Colonic mucosa (tissue), 4 donors: ENCODE data around the gene EHD1. TPM values are rescaled to one million over a fixed set of nuclear protein-coding genes. Genes with fewer than 3 reads are reported as not detected.

Experiments
- DNase-seq: peaks from one replicate; pipeline ENCODE4 v3.0.0-alpha.2; 2020
- H3K27ac ChIP-seq: fragments of 200-600 bp; one replicate; pipeline ENCODE4 v1.8.0; 2021
- H3K27me3 ChIP-seq: fragments of 200-600 bp; one replicate; pipeline ENCODE4 v1.8.0; 2021
- H3K36me3 ChIP-seq: fragments of 200-600 bp; one replicate; pipeline ENCODE4 v1.8.0; 2021
- H3K4me1 ChIP-seq: fragments of 200-600 bp; one replicate; pipeline ENCODE4 v1.8.0; 2021; ENCODE audit warnings: mild to moderate bottlenecking
- H3K4me3 ChIP-seq: fragments of 200-600 bp; one replicate; pipeline ENCODE4 v1.8.0; 2021
- H3K9ac ChIP-seq, 2 donors: one replicate each; pipeline ENCODE4 v1.7.0; 2013; ENCODE audit warnings: control low read depth in 2 of 2, low read depth in 2 of 2, low read length in 2 of 2
- H3K9me3 ChIP-seq: fragments of 200-600 bp; one replicate; pipeline ENCODE4 v1.8.0; 2021
- CTCF ChIP-seq: fragments of 200-600 bp; IDR thresholded peaks from one replicate; pipeline ENCODE4 v1.8.0; 2022; ENCODE audit warnings: antibody characterized with exemption, mild to moderate bottlenecking
- intact Hi-C: fragments of 100-400 bp; cut with DNase I; formaldehyde crosslinking; loops from one replicate; pipeline ENCODE4 v1.14.1; 2022
- total RNA-seq, 2 donors: library from RNA; stranded (reverse); fragmentation: NEBNext Ultra II Directional in 1 of 2; extraction: Animal tissue kit (Norgen Biotek cat#: 25700) in 1 of 2; gene quantifications; one replicate each; pipeline ENCODE4 v1.2.1, GENCODE V29; 2021
- donor health status: healthy.
- donor health status: DM: no; HTN: no; CAD: no.
- donor health status: DM: no; HTN: no; CAD: no.

The EHD1 gene
- total RNA-seq, 2 donors from 2014 or later = 66.5 to 72.3 TPM

DNA sequence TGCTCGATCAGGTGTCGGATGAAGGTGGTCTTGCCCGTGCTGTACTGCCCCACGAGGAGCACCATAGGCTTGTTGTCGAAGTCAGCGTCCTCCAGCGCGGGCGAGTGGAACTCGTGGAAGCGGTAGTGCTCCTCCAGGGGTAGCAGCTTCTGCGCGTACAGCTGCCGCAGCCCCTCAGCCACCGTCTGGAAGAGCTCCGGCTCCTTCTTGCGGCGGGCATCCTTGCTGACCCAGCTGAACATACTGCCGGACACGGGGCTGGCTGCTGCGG, 263 bp downstream of the EHD1 start:
- H3K36me3 ChIP-seq = no peaks in the 10 kb centered on the region
- peak overlapping the region; percentile 94 for H3K4me3 ChIP-seq
- H3K27ac ChIP-seq = peak overlapping the region; percentile 88
- H3K27me3 ChIP-seq = no peaks in the 10 kb centered on the region
- no peaks in the 10 kb centered on the region for H3K9me3 ChIP-seq
- H3K4me1 ChIP-seq = peaks cover 22% of the 10 kb centered on the region
- no peak for DNase-seq
- intact Hi-C loops = no loop called here
- H3K9ac ChIP-seq = peak overlapping the region; percentile 92 to 94
- TF ChIP-seq CTCF = no peak

- Histone ChIP-seq H3K4me3 (peak overlapping the region; percentile 94), H3K9ac (peak overlapping the region; percentile 92 to 94), H3K27me3 (no peaks in the 10 kb centered on the region), H3K27ac (peak overlapping the region; percentile 88), H3K9me3 (no peaks in the 10 kb centered on the region), H3K4me1 (peaks cover 28% of the 10 kb centered on the region), H3K36me3 (no peaks in the 10 kb centered on the region)
- intact Hi-C loops = no loop called here
- peak; percentile 36 for DNase-seq
- no peak for TF ChIP-seq CTCF
These were observed 815 bp downstream of the EHD1 start for GRCh38 chr11:64877390-64878222.

DNA sequence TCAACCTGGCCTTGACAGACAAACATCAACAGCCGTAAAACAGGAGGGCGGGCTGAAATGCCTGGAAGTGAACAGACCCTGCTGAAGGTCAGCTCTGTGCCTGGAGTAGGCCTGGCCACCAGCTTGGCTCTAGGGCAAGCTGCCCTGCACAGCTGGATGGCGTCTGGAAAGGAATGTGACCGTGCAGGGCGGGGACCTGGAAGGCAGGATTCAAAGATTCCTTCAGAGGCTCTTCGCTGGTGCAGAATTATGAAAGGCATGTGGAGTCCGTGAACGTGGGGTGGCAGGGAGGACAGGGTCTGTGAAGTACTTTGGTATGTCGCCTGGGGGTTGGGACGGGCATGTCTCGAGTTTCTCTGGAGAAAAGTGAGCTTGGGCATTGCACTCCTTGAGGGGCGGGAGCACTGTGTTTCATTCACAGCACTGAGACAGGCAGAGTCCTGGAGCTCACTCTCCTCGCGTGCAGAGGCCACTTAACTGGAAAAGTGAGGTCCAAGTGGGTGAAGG, 1.5 kb downstream of the EHD1 start:
- peak; percentile 65 for DNase-seq
- intact Hi-C loops = no loop called here
- no peaks in the 10 kb centered on the region for H3K36me3 ChIP-seq
- H3K27me3 ChIP-seq = no peaks in the 10 kb centered on the region
- peak overlapping the region; percentile 94 for H3K4me3 ChIP-seq
- peak overlapping the region; percentile 92 to 94 for H3K9ac ChIP-seq
- no peaks in the 10 kb centered on the region for H3K9me3 ChIP-seq
- H3K27ac ChIP-seq = peak overlapping the region; percentile 88
- peaks cover 35% of the 10 kb centered on the region for H3K4me1 ChIP-seq
- no peak for TF ChIP-seq CTCF

GRCh38 chr11:64876229-64876750, 2.1 kb downstream of the EHD1 start:
- H3K9me3 ChIP-seq = no peaks in the 10 kb centered on the region
- DNase-seq = no peak
- intact Hi-C loops = no loop called here
- peak overlapping the region; percentile 94 for H3K4me3 ChIP-seq
- peaks cover 41% of the 10 kb centered on the region for H3K4me1 ChIP-seq
- H3K27me3 ChIP-seq = no peaks in the 10 kb centered on the region
- H3K36me3 ChIP-seq = no peaks in the 10 kb centered on the region
- H3K9ac ChIP-seq = peak overlapping the region; percentile 92 to 94
- H3K27ac ChIP-seq = peak overlapping the region; percentile 88
- TF ChIP-seq CTCF = no peak

DNA sequence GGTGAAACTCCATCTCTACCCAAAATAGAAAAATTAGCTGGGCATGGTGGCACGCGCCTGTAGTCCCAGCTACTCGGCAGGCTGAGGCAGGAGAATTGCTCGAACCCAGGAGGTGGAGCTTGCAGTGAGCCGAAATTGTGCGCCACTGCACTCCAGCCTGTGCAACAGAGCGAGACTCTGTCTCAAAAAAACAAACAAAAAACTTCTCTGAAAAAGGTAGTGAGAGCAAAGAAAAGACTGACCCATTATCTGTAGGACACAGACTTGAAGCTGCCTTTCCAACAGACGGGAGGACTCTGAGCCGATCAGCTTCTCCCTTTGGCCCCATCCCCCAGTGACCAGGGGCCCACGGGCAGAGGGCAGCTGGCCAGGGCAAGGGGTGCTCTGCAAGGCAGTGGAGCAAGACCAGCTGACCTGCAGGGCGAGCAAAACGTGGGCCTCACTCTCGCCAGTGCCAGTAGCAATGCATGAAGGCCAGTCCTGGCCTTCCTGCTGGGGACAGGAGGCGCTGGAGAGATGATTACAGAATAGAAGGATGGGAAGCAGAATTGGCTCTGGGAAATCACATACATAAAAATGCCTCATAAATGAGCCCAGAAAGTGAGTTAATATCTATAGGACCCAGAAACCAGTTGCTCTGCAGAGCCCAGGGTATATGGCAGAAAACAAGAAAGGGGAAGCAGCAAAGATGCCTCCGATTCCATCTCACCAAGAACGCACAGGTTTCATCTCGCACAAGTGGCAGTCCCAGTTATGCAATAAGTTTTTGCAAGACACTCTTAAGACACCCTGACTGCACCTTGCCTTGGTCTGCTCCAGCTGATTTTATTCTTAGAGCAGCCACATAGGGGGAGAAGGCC, 2.8 kb downstream of the EHD1 start:
- Histone ChIP-seq H3K36me3 (no peaks in the 10 kb centered on the region), H3K9me3 (no peaks in the 10 kb centered on the region), H3K4me1 (peaks cover 47% of the 10 kb centered on the region), H3K27me3 (no peaks in the 10 kb centered on the region), H3K4me3 (peak overlapping the region; percentile 94), H3K27ac (peak overlapping the region; percentile 88), H3K9ac (peak overlapping the region; percentile 40 to 92)
- no peak for DNase-seq
- intact Hi-C loops = no loop called here
- no peak for TF ChIP-seq CTCF
